Panc1 (cell line): ENCODE measurements around the gene SPANXD.

ENCODE experiments used
- CTCF ChIP-seq: fragments of 450-650 bp; IDR thresholded peaks from 2 replicates; pipeline ENCODE4 v1.5.1; 2017; ENCODE audit warnings: mild to moderate bottlenecking
- TF ChIP-seq, protein P1 (sequence below), 2 experiments: IDR thresholded peaks; 2 replicates each; pipeline ENCODE4 v1.6.1; 2011 to 2012; ENCODE audit warnings: low read depth in 2 of 2, control low read depth in 1 of 2, low read length in 1 of 2, mild to moderate bottlenecking in 1 of 2, moderate library complexity in 1 of 2; ENCODE audit not compliant: insufficient read depth in 1 of 2

GRCh38 chrX:141701072-141701471 is 2.5 kb upstream of the SPANXD start:
- TF ChIP-seq CTCF, result no peak
- TF ChIP-seq, protein P1, sequence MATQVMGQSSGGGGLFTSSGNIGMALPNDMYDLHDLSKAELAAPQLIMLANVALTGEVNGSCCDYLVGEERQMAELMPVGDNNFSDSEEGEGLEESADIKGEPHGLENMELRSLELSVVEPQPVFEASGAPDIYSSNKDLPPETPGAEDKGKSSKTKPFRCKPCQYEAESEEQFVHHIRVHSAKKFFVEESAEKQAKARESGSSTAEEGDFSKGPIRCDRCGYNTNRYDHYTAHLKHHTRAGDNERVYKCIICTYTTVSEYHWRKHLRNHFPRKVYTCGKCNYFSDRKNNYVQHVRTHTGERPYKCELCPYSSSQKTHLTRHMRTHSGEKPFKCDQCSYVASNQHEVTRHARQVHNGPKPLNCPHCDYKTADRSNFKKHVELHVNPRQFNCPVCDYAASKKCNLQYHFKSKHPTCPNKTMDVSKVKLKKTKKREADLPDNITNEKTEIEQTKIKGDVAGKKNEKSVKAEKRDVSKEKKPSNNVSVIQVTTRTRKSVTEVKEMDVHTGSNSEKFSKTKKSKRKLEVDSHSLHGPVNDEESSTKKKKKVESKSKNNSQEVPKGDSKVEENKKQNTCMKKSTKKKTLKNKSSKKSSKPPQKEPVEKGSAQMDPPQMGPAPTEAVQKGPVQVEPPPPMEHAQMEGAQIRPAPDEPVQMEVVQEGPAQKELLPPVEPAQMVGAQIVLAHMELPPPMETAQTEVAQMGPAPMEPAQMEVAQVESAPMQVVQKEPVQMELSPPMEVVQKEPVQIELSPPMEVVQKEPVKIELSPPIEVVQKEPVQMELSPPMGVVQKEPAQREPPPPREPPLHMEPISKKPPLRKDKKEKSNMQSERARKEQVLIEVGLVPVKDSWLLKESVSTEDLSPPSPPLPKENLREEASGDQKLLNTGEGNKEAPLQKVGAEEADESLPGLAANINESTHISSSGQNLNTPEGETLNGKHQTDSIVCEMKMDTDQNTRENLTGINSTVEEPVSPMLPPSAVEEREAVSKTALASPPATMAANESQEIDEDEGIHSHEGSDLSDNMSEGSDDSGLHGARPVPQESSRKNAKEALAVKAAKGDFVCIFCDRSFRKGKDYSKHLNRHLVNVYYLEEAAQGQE (IDR thresholded peaks at IDR 0.05; ENCODE audit: insufficient read depth in 1 of 2, low read depth in 2 of 2, low read length in 1 of 2), result no peak
